Mesenchymal stem cell (in vitro differentiated cells and primary cell): ENCODE results near the gene ADARB2.

Experiments used
- DNase-seq: peaks from one replicate; pipeline ENCODE4 v3.0.0-alpha.2; 2013
- H2AFZ ChIP-seq: one replicate; pipeline ENCODE4 v1.6.1; 2013; ENCODE audit warnings: low read depth, mild to moderate bottlenecking, control low read depth, inconsistent platforms, low read length, moderate library complexity
- H2AK5ac ChIP-seq: 2 replicates; pipeline ENCODE4 v1.6.1; 2013; ENCODE audit warnings: low read length, moderate library complexity, mild to moderate bottlenecking, inconsistent platforms; ENCODE audit not compliant: severe bottlenecking
- H2BK120ac ChIP-seq: one replicate; pipeline ENCODE4 v1.6.1; 2013; ENCODE audit warnings: low read depth, mild to moderate bottlenecking, inconsistent platforms, low read length, moderate library complexity
- H2BK12ac ChIP-seq, 2 experiments: one replicate each; pipeline ENCODE4 v1.6.1; 2013; ENCODE audit warnings: inconsistent platforms in 2 of 2, low read length in 2 of 2, mild to moderate bottlenecking in 2 of 2, moderate library complexity in 2 of 2, control low read depth in 1 of 2
- H2BK15ac ChIP-seq: one replicate; pipeline ENCODE4 v1.6.1; 2013; ENCODE audit warnings: mild to moderate bottlenecking, low read depth, inconsistent platforms; ENCODE audit not compliant: poor library complexity, severe bottlenecking
- H2BK5ac ChIP-seq: 2 replicates; pipeline ENCODE4 v1.6.1; 2013; ENCODE audit warnings: low read depth, mild to moderate bottlenecking, low read length, control low read depth, inconsistent platforms; ENCODE audit not compliant: poor library complexity, severe bottlenecking
- H3K14ac ChIP-seq, 2 experiments: one replicate each; pipeline ENCODE4 v1.6.1; 2013; ENCODE audit warnings: inconsistent platforms in 2 of 2, low read length in 2 of 2, control low read depth in 1 of 2, mild to moderate bottlenecking in 1 of 2, moderate library complexity in 1 of 2
- H3K18ac ChIP-seq, 2 experiments: one replicate each; pipeline ENCODE4 v1.6.1; 2013; ENCODE audit warnings: inconsistent platforms in 2 of 2, low read length in 2 of 2, control low read depth in 1 of 2, low read depth in 1 of 2, mild to moderate bottlenecking in 1 of 2
- H3K23ac ChIP-seq, 2 experiments: one replicate each; pipeline ENCODE4 v1.6.1; 2013; ENCODE audit warnings: inconsistent platforms in 2 of 2, low read length in 2 of 2, mild to moderate bottlenecking in 2 of 2, moderate library complexity in 2 of 2, control low read depth in 1 of 2
- H3K27ac ChIP-seq: 2 replicates; pipeline ENCODE4 v1.5.1; 2013; ENCODE audit warnings: mild to moderate bottlenecking, moderate library complexity, low read length, control low read depth, inconsistent platforms; ENCODE audit not compliant: poor library complexity, severe bottlenecking
- H3K27me3 ChIP-seq, 2 experiments: 2 replicates each; pipeline versions ENCODE4 v1.6.1 to v1.7.0; 2013; ENCODE audit warnings: low read length in 2 of 2, mild to moderate bottlenecking in 2 of 2, moderate library complexity in 2 of 2, control low read depth in 1 of 2, inconsistent platforms in 1 of 2; ENCODE audit not compliant: control insufficient read depth in 1 of 2, insufficient read depth in 1 of 2
- H3K36me3 ChIP-seq, 2 experiments: 2 replicates each; pipeline versions ENCODE4 v1.6.1 to v1.7.0; 2013; ENCODE audit warnings: low read length in 2 of 2, control low read depth in 1 of 2, inconsistent platforms in 1 of 2, low read depth in 1 of 2, mild to moderate bottlenecking in 1 of 2; ENCODE audit not compliant: insufficient read depth in 2 of 2, control insufficient read depth in 1 of 2
- H3K4ac ChIP-seq, 2 experiments: one replicate each; pipeline ENCODE4 v1.6.1; 2013; ENCODE audit warnings: inconsistent platforms in 2 of 2, low read length in 2 of 2, mild to moderate bottlenecking in 2 of 2, moderate library complexity in 2 of 2, control low read depth in 1 of 2, low read depth in 1 of 2
- H3K4me1 ChIP-seq: 2 replicates; pipeline ENCODE4 v1.6.1; 2013; ENCODE audit warnings: low read depth, low read length, control low read depth; ENCODE audit not compliant: control insufficient read depth, insufficient read depth
- H3K4me2 ChIP-seq: 2 replicates; pipeline ENCODE4 v1.6.1; 2013; ENCODE audit warnings: low read length, mild to moderate bottlenecking, inconsistent platforms; ENCODE audit not compliant: poor library complexity, severe bottlenecking
- H3K4me3 ChIP-seq, 2 experiments: 2 replicates each; pipeline versions ENCODE4 v1.5.1 to v1.7.0; 2013; ENCODE audit warnings: low read length in 2 of 2, mild to moderate bottlenecking in 2 of 2, control low read depth in 1 of 2, low read depth in 1 of 2; ENCODE audit not compliant: insufficient read depth in 1 of 2
- H3K79me1 ChIP-seq: replicated peaks from 2 replicates; pipeline ENCODE4 v1.6.1; 2013; ENCODE audit warnings: mild to moderate bottlenecking, control low read depth, low read length, inconsistent platforms; ENCODE audit not compliant: poor library complexity, severe bottlenecking
- H3K9ac ChIP-seq: 2 replicates; pipeline ENCODE4 v1.7.0; 2013; ENCODE audit warnings: mild to moderate bottlenecking, low read length, moderate library complexity
- H3K9me3 ChIP-seq: 2 replicates; pipeline ENCODE4 v1.7.0; 2013; ENCODE audit warnings: mild to moderate bottlenecking, low read length; ENCODE audit not compliant: control insufficient read depth
- H4K8ac ChIP-seq: one replicate; pipeline ENCODE4 v1.6.1; 2013; ENCODE audit warnings: inconsistent platforms, mild to moderate bottlenecking, low read length, moderate library complexity
- H4K91ac ChIP-seq: one replicate; pipeline ENCODE4 v1.6.1; 2013; ENCODE audit warnings: mild to moderate bottlenecking, low read length, inconsistent platforms
- WGBS: methylation state at CpG from one replicate; pipeline ENCODE4 v1.1.7; 2013; ENCODE audit warnings: mixed read lengths; 5-methylcytosine and 5-hydroxymethylcytosine counted together

ADARB2 gene

GRCh38 chr10:1550291-1550595 lies 187.1 kb downstream of the ADARB2 start:
- Histone ChIP-seq H4K8ac (no peak overlapping the region), H3K14ac (no peak overlapping the region), H2BK12ac (no peak overlapping the region), H4K91ac (no peak overlapping the region), H3K18ac (no peak overlapping the region), H2AFZ (no peak overlapping the region), H3K36me3 (no peaks in the 10 kb centered on the region), H3K79me1 (no peaks in the 10 kb centered on the region), H3K27ac (no peak overlapping the region), H3K4me1 (no peaks in the 10 kb centered on the region), H3K4ac (no peak overlapping the region), H3K9me3 (peaks cover 3% of the 10 kb centered on the region), H3K23ac (no peak overlapping the region), H3K27me3 (no peaks in the 10 kb centered on the region), H3K9ac (no peak overlapping the region), H3K4me3 (no peak overlapping the region), H2AK5ac (no peak overlapping the region), H2BK15ac (no peak overlapping the region), H2BK5ac (no peak overlapping the region), H3K4me2 (no peak overlapping the region), H2BK120ac (no peak overlapping the region)
- WGBS, result 79% methylated on average over 7 of the region's 7 CpGs
- DNase-seq, result no peak

GRCh38 chr10:1549591-1550290 lies 187.6 kb downstream of the ADARB2 start:
- Histone ChIP-seq H3K9me3 (peaks cover 3% of the 10 kb centered on the region), H3K4me2 (no peak overlapping the region), H3K36me3 (no peaks in the 10 kb centered on the region), H2AFZ (no peak overlapping the region), H3K79me1 (no peaks in the 10 kb centered on the region), H3K4ac (no peak overlapping the region), H4K8ac (no peak overlapping the region), H2BK15ac (no peak overlapping the region), H2BK5ac (no peak overlapping the region), H2BK120ac (no peak overlapping the region), H3K14ac (no peak overlapping the region), H2BK12ac (no peak overlapping the region), H3K18ac (no peak overlapping the region), H3K23ac (no peak overlapping the region), H3K4me3 (no peak overlapping the region), H3K27ac (no peak overlapping the region), H3K4me1 (no peaks in the 10 kb centered on the region), H3K27me3 (no peaks in the 10 kb centered on the region), H3K9ac (no peak overlapping the region), H4K91ac (no peak overlapping the region), H2AK5ac (no peak overlapping the region)
- WGBS, result 75% methylated on average over 16 of the region's 17 CpGs
- DNase-seq, result no peak

- Histone ChIP-seq H3K9me3 (peaks cover 3% of the 10 kb centered on the region), H3K14ac (no peak overlapping the region), H3K4ac (no peak overlapping the region), H4K91ac (no peak overlapping the region), H3K9ac (no peak overlapping the region), H2AFZ (no peak overlapping the region), H2BK5ac (no peak overlapping the region), H3K36me3 (no peaks in the 10 kb centered on the region), H3K4me3 (no peak overlapping the region), H3K79me1 (no peaks in the 10 kb centered on the region), H3K4me2 (no peak overlapping the region), H3K4me1 (no peaks in the 10 kb centered on the region), H3K27ac (no peak overlapping the region), H3K27me3 (no peaks in the 10 kb centered on the region), H2BK12ac (no peak overlapping the region), H2BK15ac (no peak overlapping the region), H4K8ac (no peak overlapping the region), H2BK120ac (no peak overlapping the region), H3K18ac (no peak overlapping the region), H2AK5ac (no peak overlapping the region), H3K23ac (no peak overlapping the region)
- WGBS, result 86% methylated on average over 7 of the region's 7 CpGs
- DNase-seq, result no peak
These were observed 188.7 kb downstream of the ADARB2 start for GRCh38 chr10:1548596-1548995.

GRCh38 chr10:1548146-1548545 lies 189.2 kb downstream of the ADARB2 start:
- Histone ChIP-seq H3K4me2 (no peak overlapping the region), H3K23ac (no peak overlapping the region), H3K14ac (no peak overlapping the region), H3K79me1 (no peaks in the 10 kb centered on the region), H2AK5ac (no peak overlapping the region), H4K91ac (no peak overlapping the region), H3K27ac (no peak overlapping the region), H3K18ac (no peak overlapping the region), H2AFZ (no peak overlapping the region), H2BK15ac (no peak overlapping the region), H3K4ac (no peak overlapping the region), H2BK120ac (no peak overlapping the region), H4K8ac (no peak overlapping the region), H3K27me3 (no peaks in the 10 kb centered on the region), H3K9ac (no peak overlapping the region), H3K9me3 (peaks cover 3% of the 10 kb centered on the region), H3K4me3 (no peak overlapping the region), H2BK5ac (no peak overlapping the region), H3K36me3 (no peaks in the 10 kb centered on the region), H3K4me1 (no peaks in the 10 kb centered on the region), H2BK12ac (no peak overlapping the region)
- WGBS, result 80% methylated on average over 7 of the region's 7 CpGs
- DNase-seq, result no peak
